Hematopoietic multipotent progenitor cell treated with erythropoietin and hydrocortisone succinate and interleukin-3 and kit ligand, for 17 days (in vitro differentiated cells): ENCODE results near the gene PCED1B.
"Not testable (repeated sequence)": the region's sequence is repeated elsewhere in the genome, so short reads cannot be mapped to it uniquely, and the experiment has no call there.

Experiments used
- DNase-seq: peaks from one replicate; pipeline ENCODE4 v3.0.0-alpha.2; 2015; ENCODE audit warnings: low spot score

The PCED1B gene

GRCh38 chr12:47207829-47208248 is 128.4 kb downstream of the PCED1B start:
- DNase-seq = no peak

GRCh38 chr12:47209014-47209413 is 129.6 kb downstream of the PCED1B start:
- DNase-seq = peak; percentile 24

DNA sequence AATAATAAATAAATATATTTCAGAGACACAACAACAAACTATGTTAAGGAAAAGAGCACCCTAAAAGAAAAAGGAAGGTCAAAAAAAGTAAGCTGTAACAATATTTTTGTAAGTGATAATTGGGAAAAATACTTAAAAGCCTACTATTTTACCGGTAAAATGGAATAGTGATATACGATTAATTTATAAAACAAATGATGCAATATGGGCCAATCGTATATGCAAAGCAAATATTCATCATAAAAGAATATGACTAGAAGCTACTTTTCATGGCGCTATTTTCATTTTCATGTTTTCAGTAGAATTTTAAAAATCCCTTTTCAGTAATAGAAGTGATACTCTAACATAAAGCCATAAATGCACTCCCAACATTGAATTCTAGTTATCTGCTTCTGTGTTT is 131.4 kb downstream of the PCED1B start:
- DNase-seq = no peak

DNA sequence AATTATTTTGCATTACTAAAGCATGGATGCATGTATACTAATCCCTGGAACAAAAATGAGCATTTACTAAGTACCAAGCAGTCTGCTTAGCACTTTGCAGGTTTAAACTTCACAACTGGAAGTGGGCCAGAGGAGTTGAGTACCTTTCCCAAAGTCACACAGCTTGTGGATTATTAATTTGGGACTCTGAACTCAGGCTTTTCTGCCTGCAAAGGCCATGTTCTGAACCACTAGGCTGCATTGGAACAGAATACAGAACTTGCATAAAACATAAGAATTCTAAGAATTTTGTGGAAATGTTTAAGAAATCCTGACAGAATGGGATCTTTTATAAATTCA is 133.2 kb downstream of the PCED1B start:
- no peak for DNase-seq

- DNase-seq = no peak
Observed at GRCh38 chr12:47213396-47213795, 134.0 kb downstream of the PCED1B start.

- DNase-seq = no peak
Observed at GRCh38 chr12:47214001-47214619, 134.7 kb downstream of the PCED1B start.

- no peak for DNase-seq
Observed at GRCh38 chr12:47214771-47215170, 135.3 kb downstream of the PCED1B start.

DNA sequence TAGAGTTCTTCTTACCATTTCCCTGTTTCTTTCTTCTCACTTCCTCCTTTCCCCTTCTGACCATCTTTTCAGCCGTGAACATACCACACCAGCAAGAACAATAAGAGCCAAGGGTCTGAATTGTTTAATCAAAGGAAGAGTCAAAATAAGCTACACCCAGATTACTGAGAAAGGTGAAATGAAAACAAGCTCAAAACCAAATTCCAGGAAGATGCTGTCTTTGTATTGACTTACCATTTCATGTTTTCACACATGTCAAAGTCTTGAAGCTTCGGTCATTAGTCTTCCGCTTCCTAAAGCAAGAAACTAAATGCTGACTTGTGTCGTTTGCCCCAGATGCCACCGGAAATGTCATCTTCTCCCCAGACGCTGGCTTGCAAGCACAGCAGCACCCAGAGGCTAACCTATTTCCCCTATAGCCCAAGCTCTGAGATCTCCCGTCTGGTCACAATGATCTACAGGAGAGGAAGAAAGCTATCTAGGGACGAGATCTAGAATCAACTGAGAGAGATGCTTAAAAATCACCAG is 136.8 kb downstream of the PCED1B start:
- peak; percentile 54 for DNase-seq

DNA sequence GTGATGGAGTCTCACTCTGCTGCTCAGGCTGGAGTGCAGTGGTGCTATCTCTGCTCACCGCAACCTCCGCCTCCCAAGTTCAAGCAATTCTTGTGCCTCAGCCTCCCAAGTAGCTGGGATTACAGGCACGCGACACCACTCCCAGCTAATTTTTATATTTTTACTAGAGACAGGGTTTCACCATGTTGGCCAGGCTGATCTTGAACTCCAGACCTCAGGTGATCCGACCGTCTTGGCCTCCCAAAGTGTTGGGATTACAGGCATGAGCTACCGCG is 138.1 kb downstream of the PCED1B start:
- not testable (repeated sequence) for DNase-seq

DNA sequence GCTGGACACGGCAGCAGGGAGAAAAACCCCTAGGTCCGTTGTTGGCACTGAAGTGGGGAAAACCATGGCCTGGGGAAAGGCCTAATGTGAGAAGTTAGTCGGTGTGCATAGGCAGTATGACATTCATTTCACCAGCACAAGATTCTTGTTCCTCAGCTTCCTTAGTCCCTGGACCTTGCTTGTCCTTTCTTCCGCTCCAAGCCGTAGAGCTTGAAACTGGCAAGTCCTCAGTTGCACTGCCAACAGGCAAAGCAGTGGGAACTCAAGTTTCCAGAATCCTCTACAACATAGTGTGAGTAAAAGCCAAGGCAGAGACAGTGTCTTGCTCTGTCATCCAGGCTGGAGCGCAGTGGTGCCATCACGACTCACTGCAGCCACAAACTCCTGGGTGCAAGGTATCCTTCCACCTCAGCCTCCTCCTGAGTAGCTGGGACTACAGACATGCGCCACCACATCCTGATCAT is 138.8 kb downstream of the PCED1B start:
- DNase-seq = no peak

- no peak for DNase-seq
Observed at GRCh38 chr12:47219243-47219642, 139.8 kb downstream of the PCED1B start.

DNA sequence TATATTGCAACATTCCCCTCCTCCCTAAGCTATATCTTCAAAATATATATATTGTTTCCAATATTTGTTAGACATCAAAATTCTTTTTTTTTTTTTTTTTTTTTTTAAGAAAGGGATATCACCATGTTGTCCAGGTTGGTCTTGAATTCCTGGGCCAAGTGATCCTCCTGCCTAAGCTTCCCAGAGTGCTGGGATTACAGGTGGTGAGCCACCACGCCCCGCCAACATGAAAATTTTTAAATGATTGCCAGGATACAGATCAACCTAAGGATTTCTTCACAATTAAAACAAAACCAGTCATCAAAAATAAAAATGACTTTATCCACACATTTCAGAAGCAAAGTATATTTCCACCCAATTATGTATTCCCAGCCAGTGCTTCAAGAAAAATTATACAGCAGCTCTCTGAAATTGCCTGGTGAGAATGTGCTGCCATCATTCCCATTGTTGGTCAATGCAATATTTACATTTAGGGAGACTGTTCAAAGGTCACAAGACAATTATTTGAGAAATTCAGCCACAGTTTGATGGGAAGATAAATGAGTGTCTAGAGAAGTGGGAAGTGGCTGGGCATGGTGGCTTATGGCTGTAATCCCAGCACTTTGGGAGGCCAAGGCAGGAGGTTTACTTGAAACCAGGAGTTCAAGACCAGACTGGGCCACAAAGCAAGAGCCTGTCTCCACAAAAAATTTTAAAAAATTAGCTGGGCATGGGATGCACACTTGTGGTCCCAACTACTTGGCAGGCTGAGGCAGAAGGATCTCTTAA is 142.0 kb downstream of the PCED1B start:
- DNase-seq = no peak

- DNase-seq = no peak
Observed at GRCh38 chr12:47222520-47223030, 143.2 kb downstream of the PCED1B start.

GRCh38 chr12:47223031-47223847 is 143.8 kb downstream of the PCED1B start:
- DNase-seq = no peak

GRCh38 chr12:47223848-47224213 is 144.4 kb downstream of the PCED1B start:
- no peak for DNase-seq

- DNase-seq = no peak
Observed at GRCh38 chr12:47224563-47225133, 145.2 kb downstream of the PCED1B start.

DNA sequence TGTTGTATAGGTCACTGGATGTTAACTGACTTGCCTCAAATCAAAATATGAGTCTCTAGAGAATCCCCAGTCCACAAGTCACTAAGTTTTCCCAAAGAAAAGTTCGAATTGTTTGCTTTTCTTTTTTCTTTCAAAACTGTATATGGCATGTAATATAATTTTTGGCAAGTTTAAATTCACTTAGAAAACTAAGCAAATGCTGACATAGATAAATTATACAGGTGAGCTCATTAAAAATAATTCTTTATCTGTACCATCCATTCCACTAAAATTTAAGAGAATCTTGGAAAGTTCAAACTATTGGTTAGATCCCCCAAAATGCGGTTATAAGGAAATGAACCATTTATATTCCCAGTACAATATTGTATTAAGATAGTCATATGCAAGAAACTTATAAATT is 145.9 kb downstream of the PCED1B start:
- no peak for DNase-seq

DNA sequence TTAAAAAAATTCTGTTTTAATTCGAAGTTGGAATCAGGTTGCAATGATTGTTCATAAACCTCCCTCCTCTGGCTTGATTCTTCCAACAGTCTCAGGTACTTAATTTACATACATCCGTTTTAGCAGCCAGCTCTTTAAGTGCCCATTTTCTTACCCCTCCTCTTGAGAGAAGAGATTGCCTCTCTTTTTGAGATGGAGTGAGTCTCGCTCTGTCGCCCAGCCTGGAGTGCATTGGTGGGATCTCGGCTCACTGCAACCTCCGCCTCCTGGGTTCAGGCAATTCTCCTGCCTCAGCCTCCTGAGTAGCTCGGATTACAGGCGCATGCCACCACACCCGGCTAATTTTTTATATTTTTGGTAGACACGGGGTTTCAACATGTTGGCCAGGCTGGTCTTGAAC is 146.8 kb downstream of the PCED1B start:
- DNase-seq = no peak

DNA sequence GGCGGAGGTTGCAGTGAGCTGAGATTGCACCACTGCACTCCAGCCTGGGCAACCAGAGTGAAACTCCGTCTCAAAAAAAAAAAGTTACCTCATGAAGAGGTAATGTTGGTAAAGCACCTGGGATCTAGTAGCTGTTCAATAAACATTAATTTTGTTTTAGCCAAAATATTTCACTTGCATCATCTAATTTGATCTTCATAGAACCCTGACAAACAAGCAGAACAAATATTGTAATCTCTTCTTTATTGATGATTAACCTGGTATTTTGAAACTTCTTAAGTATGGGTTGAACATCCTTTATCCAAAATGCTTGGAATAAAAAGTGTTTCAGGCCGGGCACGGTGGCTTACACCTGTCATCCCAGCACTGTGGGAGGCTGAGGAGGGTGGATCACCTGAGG is 149.4 kb downstream of the PCED1B start:
- no peak for DNase-seq

GRCh38 chr12:47231456-47231855 is 152.0 kb downstream of the PCED1B start:
- DNase-seq = no peak

GRCh38 chr12:47234576-47235141 is 155.2 kb downstream of the PCED1B start:
- no peak for DNase-seq
